HG02623 (cell line): ENCODE results near the gene TSPOAP1.

Experiments used
- ATAC-seq: cut with Tn5 transposase; IDR thresholded peaks from one replicate; pipeline ENCODE4 v1.9.1; 2021; ENCODE audit warnings: moderate library complexity; ENCODE audit not compliant: unreplicated experiment

Gene TSPOAP1

GRCh38 chr17:58279016-58279711, 49.4 kb downstream of the TSPOAP1 start:
- no peak for ATAC-seq

GRCh38 chr17:58278661-58279015, 50.0 kb downstream of the TSPOAP1 start:
- ATAC-seq: no peak

GRCh38 chr17:58277802-58278595, 50.6 kb downstream of the TSPOAP1 start:
- ATAC-seq: no peak

GRCh38 chr17:58277107-58277801, 51.3 kb downstream of the TSPOAP1 start:
- no peak for ATAC-seq

GRCh38 chr17:58276423-58276822, 52.2 kb downstream of the TSPOAP1 start:
- ATAC-seq: no peak

- ATAC-seq: no peak
Measured at GRCh38 chr17:58275417-58275816, 53.2 kb downstream of the TSPOAP1 start.

- ATAC-seq: no peak
Measured at GRCh38 chr17:58273453-58274104, 55.0 kb downstream of the TSPOAP1 start.

GRCh38 chr17:58272367-58273280, 56.0 kb downstream of the TSPOAP1 start:
- no peak for ATAC-seq

- no peak for ATAC-seq
Measured at GRCh38 chr17:58271216-58271931, 57.2 kb downstream of the TSPOAP1 start.

GRCh38 chr17:58270476-58271215, 57.9 kb downstream of the TSPOAP1 start:
- ATAC-seq: no peak

GRCh38 chr17:58269557-58270291, 58.9 kb downstream of the TSPOAP1 start:
- ATAC-seq: no peak

GRCh38 chr17:58268774-58269556, 59.6 kb downstream of the TSPOAP1 start:
- no peak for ATAC-seq

- ATAC-seq: no peak
Measured at GRCh38 chr17:58268326-58268725, 60.3 kb downstream of the TSPOAP1 start.

GRCh38 chr17:58267347-58268324, 61.0 kb downstream of the TSPOAP1 start:
- no peak for ATAC-seq

- ATAC-seq: no peak
Measured at GRCh38 chr17:58265902-58266875, 62.4 kb downstream of the TSPOAP1 start.
